Natural killer cell (primary cell): ENCODE results near the gene PROM1. TPM values are rescaled to one million over a fixed set of nuclear protein-coding genes. Genes with fewer than 3 reads are reported as not detected.

ENCODE experiments used
- ATAC-seq, 3 donors: fragments of 150-1000 bp in 2 of 3; fragments of 200-7000 bp in 1 of 3; cut with Tn5 transposase; 1 replicate in 1 of 3; 2 replicates in 2 of 3; pipeline ENCODE4 v1.10.0; 2021; ENCODE audit warnings: mild to moderate bottlenecking in 2 of 3, moderate library complexity in 2 of 3
- DNase-seq, 2 donors: peaks; one replicate each; pipeline versions ENCODE4 v3.0.0 to v3.0.0-alpha.2; 2013 to 2021; ENCODE audit warnings: mixed read lengths in 1 of 2
- H3K27ac ChIP-seq: one replicate; pipeline ENCODE4 v1.5.1; 2013; ENCODE audit warnings: mild to moderate bottlenecking, low read length
- H3K27me3 ChIP-seq: one replicate; pipeline ENCODE4 v1.6.1; 2013; ENCODE audit warnings: low read length; ENCODE audit not compliant: control insufficient read depth, insufficient read depth
- H3K36me3 ChIP-seq: one replicate; pipeline ENCODE4 v1.6.1; 2013; ENCODE audit warnings: low read length; ENCODE audit not compliant: control insufficient read depth, insufficient read depth
- H3K4me1 ChIP-seq: one replicate; pipeline ENCODE4 v1.6.1; 2013; ENCODE audit warnings: low read length; ENCODE audit not compliant: control insufficient read depth, insufficient read depth
- H3K4me3 ChIP-seq: one replicate; pipeline ENCODE4 v1.5.1; 2013; ENCODE audit warnings: low read length
- H3K9me3 ChIP-seq: one replicate; pipeline ENCODE4 v1.6.1; 2013; ENCODE audit warnings: low read length; ENCODE audit not compliant: control insufficient read depth, insufficient read depth
- H3K27ac Mint-ChIP-seq, 2 donors: one replicate each; pipeline ENCODE4 v1.8.0; 2022; ENCODE audit warnings: mild to moderate bottlenecking in 2 of 2, mixed read lengths in 2 of 2, moderate library complexity in 1 of 2
- H3K27me3 Mint-ChIP-seq, 2 donors: one replicate each; pipeline ENCODE4 v1.8.0; 2022; ENCODE audit warnings: low read depth in 2 of 2, mixed read lengths in 2 of 2
- H3K36me3 Mint-ChIP-seq: one replicate; pipeline ENCODE4 v1.8.0; 2022; ENCODE audit warnings: mixed read lengths
- H3K4me1 Mint-ChIP-seq, 2 donors: one replicate each; pipeline ENCODE4 v1.8.0; 2022; ENCODE audit warnings: mixed read lengths in 2 of 2
- H3K4me3 Mint-ChIP-seq: one replicate; pipeline ENCODE4 v1.8.0; 2022; ENCODE audit warnings: mild to moderate bottlenecking, moderate library complexity, mixed read lengths
- H3K9me3 Mint-ChIP-seq, 2 donors: one replicate each; pipeline ENCODE4 v1.8.0; 2022; ENCODE audit warnings: mixed read lengths in 2 of 2
- WGBS: methylation state at CpG from one replicate; pipeline ENCODE4 v1.1.7; 2013; ENCODE audit warnings: missing lambda C conversion rate; ENCODE audit not compliant: insufficient coverage; 5-methylcytosine and 5-hydroxymethylcytosine counted together
- intact Hi-C: fragments of 100-400 bp; cut with micrococcal nuclease; formaldehyde crosslinking; loops from one replicate; pipeline ENCODE4 v1.14.2; 2022
- total RNA-seq, 4 donors: library from RNA; stranded (reverse); fragments of 120-200 nt in 1 of 4; gene quantifications; one replicate each; pipeline versions ENCODE4 v1.2.3 to v1.2.4, GENCODE V29; 2013 to 2022
- TF ChIP-seq, protein P1 (sequence below): fragments of 200-600 bp; IDR thresholded peaks from one replicate; pipeline ENCODE4 v1.8.0; 2022; ENCODE audit warnings: antibody characterized with exemption

Gene PROM1
- total RNA-seq, 3 donors from 2014 or later (not counting 1 experiment from before 2014, with no cell fraction given) = not detected

DNA sequence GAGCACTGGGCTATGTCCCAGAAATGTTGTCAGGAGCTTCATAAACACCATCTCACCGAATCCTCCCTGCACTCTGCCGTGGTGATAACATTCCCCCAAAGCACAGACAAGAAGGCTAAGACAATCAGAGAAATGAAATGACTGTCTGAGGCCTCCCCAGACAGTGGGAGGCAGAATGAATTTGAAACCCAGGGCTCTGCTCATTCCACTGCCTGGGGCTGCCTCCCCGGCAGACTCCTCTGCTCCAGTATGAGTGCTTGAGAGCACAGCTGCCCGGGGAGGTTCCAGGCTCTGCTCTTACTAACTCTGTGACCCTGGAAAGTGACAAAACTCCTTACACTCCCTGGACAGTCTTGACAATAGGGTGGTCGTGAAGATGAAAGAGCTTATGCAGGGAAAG is 154.9 kb downstream of the PROM1 start:
- no peak overlapping the region for H3K4me3 ChIP-seq
- no peaks in the 10 kb centered on the region for H3K36me3 Mint-ChIP-seq
- no peaks in the 10 kb centered on the region for H3K4me1 ChIP-seq
- no peaks in the 10 kb centered on the region for H3K36me3 ChIP-seq
- no peak overlapping the region for H3K27ac ChIP-seq
- H3K4me1 Mint-ChIP-seq = peaks cover 5 to 10% of the 10 kb centered on the region in 2 donors
- no peaks in the 10 kb centered on the region for H3K9me3 ChIP-seq
- H3K9me3 Mint-ChIP-seq = no peaks in the 10 kb centered on the region
- ATAC-seq (no peak), DNase-seq (no peak)
- no peaks in the 10 kb centered on the region for H3K27me3 ChIP-seq
- TF ChIP-seq, protein P1, sequence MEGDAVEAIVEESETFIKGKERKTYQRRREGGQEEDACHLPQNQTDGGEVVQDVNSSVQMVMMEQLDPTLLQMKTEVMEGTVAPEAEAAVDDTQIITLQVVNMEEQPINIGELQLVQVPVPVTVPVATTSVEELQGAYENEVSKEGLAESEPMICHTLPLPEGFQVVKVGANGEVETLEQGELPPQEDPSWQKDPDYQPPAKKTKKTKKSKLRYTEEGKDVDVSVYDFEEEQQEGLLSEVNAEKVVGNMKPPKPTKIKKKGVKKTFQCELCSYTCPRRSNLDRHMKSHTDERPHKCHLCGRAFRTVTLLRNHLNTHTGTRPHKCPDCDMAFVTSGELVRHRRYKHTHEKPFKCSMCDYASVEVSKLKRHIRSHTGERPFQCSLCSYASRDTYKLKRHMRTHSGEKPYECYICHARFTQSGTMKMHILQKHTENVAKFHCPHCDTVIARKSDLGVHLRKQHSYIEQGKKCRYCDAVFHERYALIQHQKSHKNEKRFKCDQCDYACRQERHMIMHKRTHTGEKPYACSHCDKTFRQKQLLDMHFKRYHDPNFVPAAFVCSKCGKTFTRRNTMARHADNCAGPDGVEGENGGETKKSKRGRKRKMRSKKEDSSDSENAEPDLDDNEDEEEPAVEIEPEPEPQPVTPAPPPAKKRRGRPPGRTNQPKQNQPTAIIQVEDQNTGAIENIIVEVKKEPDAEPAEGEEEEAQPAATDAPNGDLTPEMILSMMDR = no peak
- H3K4me3 Mint-ChIP-seq = no peak overlapping the region
- no peak overlapping the region for H3K27ac Mint-ChIP-seq
- intact Hi-C loops = no loop called here
- WGBS = 93% methylated on average over 5 of the region's 5 CpGs
- H3K27me3 Mint-ChIP-seq = peaks cover 7 to 16% of the 10 kb centered on the region in 2 donors

DNA sequence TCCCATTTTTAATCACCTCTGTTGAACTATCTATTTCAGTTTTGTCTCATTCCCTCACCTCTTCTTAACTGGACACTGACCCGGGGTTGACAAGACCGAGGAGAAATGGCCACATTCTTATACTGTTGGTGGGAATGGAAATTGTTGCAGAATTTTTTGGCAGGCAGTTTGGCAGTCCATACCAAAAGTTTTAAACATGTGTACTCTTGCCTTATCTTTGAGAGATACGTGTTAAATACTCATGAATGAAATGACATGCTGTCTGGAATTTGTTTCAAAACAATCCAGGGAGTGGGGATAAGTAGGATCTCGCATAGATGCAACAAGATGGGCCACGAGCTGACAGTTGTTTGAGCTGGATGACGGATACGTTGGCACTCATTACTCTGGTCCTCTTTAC is 157.3 kb downstream of the PROM1 start:
- no peaks in the 10 kb centered on the region for H3K27me3 ChIP-seq
- H3K4me1 ChIP-seq = no peaks in the 10 kb centered on the region
- no peak overlapping the region for H3K4me3 Mint-ChIP-seq
- ATAC-seq = no peak
- no peak overlapping the region for H3K4me3 ChIP-seq
- H3K4me1 Mint-ChIP-seq = peaks cover 5 to 10% of the 10 kb centered on the region in 2 donors
- no peaks in the 10 kb centered on the region for H3K9me3 ChIP-seq
- no peak for DNase-seq
- no peak overlapping the region for H3K27ac ChIP-seq
- intact Hi-C loops = no loop called here
- H3K9me3 Mint-ChIP-seq = no peaks in the 10 kb centered on the region
- H3K27me3 Mint-ChIP-seq = peaks cover 9 to 14% of the 10 kb centered on the region in 2 donors
- H3K36me3 Mint-ChIP-seq = no peaks in the 10 kb centered on the region
- H3K27ac Mint-ChIP-seq = no peak overlapping the region
- TF ChIP-seq, protein P1 = no peak
- no peaks in the 10 kb centered on the region for H3K36me3 ChIP-seq
- 94% methylated on average over 7 of the region's 7 CpGs for WGBS

DNA sequence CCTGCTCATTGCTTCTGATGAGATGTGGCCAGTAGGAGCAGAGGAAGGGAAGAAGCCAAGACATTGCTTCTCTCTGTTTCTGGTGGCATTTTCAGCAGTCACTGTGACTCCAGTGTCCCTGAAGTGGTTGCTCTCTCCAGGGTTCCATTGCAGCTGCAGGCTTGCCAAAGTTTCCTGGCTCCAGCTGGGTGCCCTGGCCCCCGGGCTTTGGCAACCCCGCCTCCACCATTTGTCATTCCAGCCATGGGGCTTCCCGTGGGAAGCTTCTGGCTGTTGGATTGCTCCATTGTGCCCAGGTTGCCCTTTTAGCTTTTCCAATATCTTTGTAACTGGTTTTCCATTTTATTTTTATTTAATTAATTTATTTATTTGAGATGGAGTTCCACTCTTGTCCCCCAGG is 158.0 kb downstream of the PROM1 start:
- DNase-seq (no peak), ATAC-seq (no peak)
- Histone ChIP-seq H3K9me3 (no peaks in the 10 kb centered on the region), H3K27ac (no peak overlapping the region), H3K4me3 (no peak overlapping the region), H3K4me1 (no peaks in the 10 kb centered on the region), H3K27me3 (no peaks in the 10 kb centered on the region), H3K36me3 (no peaks in the 10 kb centered on the region)
- TF ChIP-seq, protein P1 = no peak
- Mint-ChIP-seq H3K4me1 (peaks cover 5 to 10% of the 10 kb centered on the region in 2 donors), H3K4me3 (no peak overlapping the region), H3K9me3 (no peaks in the 10 kb centered on the region), H3K27me3 (peaks cover 2 to 14% of the 10 kb centered on the region in 2 donors), H3K36me3 (no peaks in the 10 kb centered on the region), H3K27ac (no peak overlapping the region)
- intact Hi-C loops = no loop called here
- 88% methylated on average over 3 of the region's 3 CpGs for WGBS

DNA sequence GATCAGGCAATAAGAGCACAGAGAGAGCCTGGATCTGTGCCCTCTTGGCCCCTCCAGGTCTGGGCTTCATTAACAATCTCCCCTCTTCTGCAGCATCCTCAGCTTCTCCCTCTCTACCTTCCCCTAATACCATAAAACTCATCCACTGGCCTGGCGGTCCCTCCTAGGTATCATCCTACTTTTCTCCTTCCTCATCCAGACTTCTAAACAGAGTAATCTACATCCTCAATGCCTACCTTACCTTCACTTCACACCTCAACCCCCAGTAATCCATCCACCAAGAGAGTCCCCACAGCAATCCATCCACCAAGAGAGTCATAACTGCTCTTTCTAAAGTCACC is 162.3 kb downstream of the PROM1 start:
- no peak for ATAC-seq
- Histone ChIP-seq H3K36me3 (no peaks in the 10 kb centered on the region), H3K4me3 (no peak overlapping the region), H3K9me3 (no peaks in the 10 kb centered on the region), H3K27me3 (no peaks in the 10 kb centered on the region), H3K27ac (no peak overlapping the region), H3K4me1 (no peaks in the 10 kb centered on the region)
- TF ChIP-seq, protein P1 = no peak
- no peak for DNase-seq
- Mint-ChIP-seq H3K4me3 (no peak overlapping the region), H3K27ac (no peak overlapping the region), H3K36me3 (no peaks in the 10 kb centered on the region), H3K4me1 (no peaks in the 10 kb centered on the region), H3K9me3 (no peaks in the 10 kb centered on the region), H3K27me3 (peaks cover 8 to 28% of the 10 kb centered on the region in 2 donors)
- 95% methylated on average over 1 of the region's 1 CpG for WGBS
- intact Hi-C loops = no loop called here
